ENCODE data around the gene SYPL2. TPM values are rescaled to one million over a fixed set of nuclear protein-coding genes. Genes with fewer than 3 reads are reported as not detected.

The SYPL2 gene
- 2.4 TPM for total RNA-seq
- polyA plus RNA-seq = 4.5 TPM

- DNase-seq (ENCODE audit: extremely low spot score) = no peak
- under 1% methylated on average over 88 of the region's 88 CpGs for WGBS
- Histone ChIP-seq H3K4me3 (ENCODE audit: low read depth, low read length) (peak within 1 kb of the TSS; percentile 68), H3K36me3 (ENCODE audit: insufficient read depth) (no peaks in the 10 kb centered on the region), H3K27ac (ENCODE audit: low read depth) (no peak within 1 kb of the TSS), H3K4me1 (ENCODE audit: insufficient read depth) (no peaks in the 10 kb centered on the region)
Observed at GRCh38 chr1:109466452-109467300, at the start of gene SYPL2. TSS of gene SYPL2 (plus strand) at chr1:109466546. CDS start at chr1:109466844, 298 bp downstream.

GRCh38 chr1:109423498-109423897 is 42.8 kb upstream of the SYPL2 start:
- no peak overlapping the region for H3K27ac ChIP-seq (ENCODE audit: low read depth)

GRCh38 chr1:109425391-109426280 is 40.7 kb upstream of the SYPL2 start:
- Histone ChIP-seq H3K36me3 (ENCODE audit: insufficient read depth) (peaks cover under 1% of the 10 kb centered on the region), H3K27ac (ENCODE audit: low read depth) (peak overlapping the region; percentile 56), H3K4me1 (ENCODE audit: insufficient read depth) (peaks cover 1% of the 10 kb centered on the region), H3K4me3 (ENCODE audit: low read depth, low read length) (peak overlapping the region; percentile 73)
- WGBS = under 1% methylated on average over 32 of the region's 32 CpGs
- no peak for DNase-seq (ENCODE audit: extremely low spot score)

More at GRCh38 chr1:109423498-109423897, 42.8 kb upstream of the SYPL2 start:
- Histone ChIP-seq H3K36me3 (ENCODE audit: insufficient read depth) (peaks cover 2% of the 10 kb centered on the region), H3K4me3 (ENCODE audit: low read depth, low read length) (no peak overlapping the region), H3K4me1 (ENCODE audit: insufficient read depth) (peaks cover 1% of the 10 kb centered on the region)
- WGBS = 73% methylated on average over 2 of the region's 2 CpGs
- no peak for DNase-seq (ENCODE audit: extremely low spot score)

- H3K27ac ChIP-seq (ENCODE audit: low read depth) = peak within 1 kb of the TSS; percentile 72
- DNase-seq (ENCODE audit: extremely low spot score) = peak; percentile 95
- H3K4me3 ChIP-seq (ENCODE audit: low read depth, low read length) = peak within 1 kb of the TSS; percentile 73
- under 1% methylated on average over 50 of the region's 50 CpGs for WGBS
- H3K36me3 ChIP-seq (ENCODE audit: insufficient read depth) = no peaks in the 10 kb centered on the region
- peaks cover 1% of the 10 kb centered on the region for H3K4me1 ChIP-seq (ENCODE audit: insufficient read depth)
Observed at GRCh38 chr1:109426281-109427170, 39.8 kb upstream of the SYPL2 start, which contains the start of gene PSMA5. TSS of gene PSMA5 (minus strand) at chr1:109426448. CDS start at chr1:109426330, 118 bp downstream.

GRCh38 chr1:109427171-109427467 is 39.2 kb upstream of the SYPL2 start:
- Histone ChIP-seq H3K4me1 (ENCODE audit: insufficient read depth) (peaks cover 1% of the 10 kb centered on the region), H3K4me3 (ENCODE audit: low read depth, low read length) (peak overlapping the region; percentile 50), H3K27ac (ENCODE audit: low read depth) (no peak overlapping the region), H3K36me3 (ENCODE audit: insufficient read depth) (no peaks in the 10 kb centered on the region)
- 6% methylated on average over 7 of the region's 7 CpGs for WGBS
- DNase-seq (ENCODE audit: extremely low spot score) = no peak

GRCh38 chr1:109432336-109432735 is 34.0 kb upstream of the SYPL2 start:
- H3K27ac ChIP-seq (ENCODE audit: low read depth) = no peak overlapping the region
- DNase-seq (ENCODE audit: extremely low spot score) = no peak
- no peaks in the 10 kb centered on the region for H3K4me1 ChIP-seq (ENCODE audit: insufficient read depth)
- no peaks in the 10 kb centered on the region for H3K36me3 ChIP-seq (ENCODE audit: insufficient read depth)
- no peak overlapping the region for H3K4me3 ChIP-seq (ENCODE audit: low read depth, low read length)

- 99% methylated on average over 1 of the region's 1 CpG for WGBS
- H3K27ac ChIP-seq (ENCODE audit: low read depth) = no peak overlapping the region
Observed at GRCh38 chr1:109433322-109433721, 33.0 kb upstream of the SYPL2 start.

GRCh38 chr1:109434484-109434883 is 31.9 kb upstream of the SYPL2 start:
- no peak for DNase-seq (ENCODE audit: extremely low spot score)
- WGBS = 75% methylated on average over 1 of the region's 1 CpG

More at GRCh38 chr1:109433322-109433721, 33.0 kb upstream of the SYPL2 start:
- Histone ChIP-seq H3K4me1 (ENCODE audit: insufficient read depth) (no peaks in the 10 kb centered on the region), H3K36me3 (ENCODE audit: insufficient read depth) (no peaks in the 10 kb centered on the region), H3K4me3 (ENCODE audit: low read depth, low read length) (no peak overlapping the region)
- no peak for DNase-seq (ENCODE audit: extremely low spot score)

GRCh38 chr1:109438798-109439297 is 27.5 kb upstream of the SYPL2 start:
- WGBS = 70% methylated on average over 3 of the region's 3 CpGs
- no peak for DNase-seq (ENCODE audit: extremely low spot score)
- no peak overlapping the region for H3K4me3 ChIP-seq (ENCODE audit: low read depth, low read length)

More at GRCh38 chr1:109434484-109434883, 31.9 kb upstream of the SYPL2 start:
- no peaks in the 10 kb centered on the region for H3K4me1 ChIP-seq (ENCODE audit: insufficient read depth)
- H3K36me3 ChIP-seq (ENCODE audit: insufficient read depth) = no peaks in the 10 kb centered on the region
- no peak overlapping the region for H3K27ac ChIP-seq (ENCODE audit: low read depth)
- H3K4me3 ChIP-seq (ENCODE audit: low read depth, low read length) = no peak overlapping the region

GRCh38 chr1:109441069-109441468 is 25.3 kb upstream of the SYPL2 start:
- DNase-seq (ENCODE audit: extremely low spot score) = no peak
- 19% methylated on average over 1 of the region's 1 CpG for WGBS
- Histone ChIP-seq H3K36me3 (ENCODE audit: insufficient read depth) (no peaks in the 10 kb centered on the region), H3K4me1 (ENCODE audit: insufficient read depth) (no peaks in the 10 kb centered on the region), H3K4me3 (ENCODE audit: low read depth, low read length) (no peak overlapping the region), H3K27ac (ENCODE audit: low read depth) (no peak overlapping the region)

More at GRCh38 chr1:109438798-109439297, 27.5 kb upstream of the SYPL2 start:
- Histone ChIP-seq H3K27ac (ENCODE audit: low read depth) (no peak overlapping the region), H3K4me1 (ENCODE audit: insufficient read depth) (no peaks in the 10 kb centered on the region), H3K36me3 (ENCODE audit: insufficient read depth) (no peaks in the 10 kb centered on the region)

- Histone ChIP-seq H3K27ac (ENCODE audit: low read depth) (no peak overlapping the region), H3K36me3 (ENCODE audit: insufficient read depth) (no peaks in the 10 kb centered on the region), H3K4me3 (ENCODE audit: low read depth, low read length) (no peak overlapping the region), H3K4me1 (ENCODE audit: insufficient read depth) (no peaks in the 10 kb centered on the region)
- DNase-seq (ENCODE audit: extremely low spot score) = no peak
- WGBS = 29% methylated on average over 2 of the region's 2 CpGs
Observed at GRCh38 chr1:109443476-109443875, 22.9 kb upstream of the SYPL2 start.

GRCh38 chr1:109444346-109444745 is 22.0 kb upstream of the SYPL2 start:
- Histone ChIP-seq H3K4me1 (ENCODE audit: insufficient read depth) (no peaks in the 10 kb centered on the region), H3K27ac (ENCODE audit: low read depth) (no peak overlapping the region), H3K4me3 (ENCODE audit: low read depth, low read length) (no peak overlapping the region), H3K36me3 (ENCODE audit: insufficient read depth) (no peaks in the 10 kb centered on the region)
- no peak for DNase-seq (ENCODE audit: extremely low spot score)
- 75% methylated on average over 1 of the region's 1 CpG for WGBS

Measured in urinary bladder (tissue), 4 donors.